HUDEP-2 (cell line): Measurements from ENCODE around the gene SDE2.
"Not testable (repeated sequence)": the region's sequence is repeated elsewhere in the genome, so short reads cannot be mapped to it uniquely, and the experiment has no call there.

Experiments
- DNase-seq, 76 experiments: peaks; one replicate each; lab custom pipeline; 2025; ENCODE audit not compliant: unreplicated experiment in 76 of 76; lab: John Stamatoyannopoulos, UW

The SDE2 gene

DNA sequence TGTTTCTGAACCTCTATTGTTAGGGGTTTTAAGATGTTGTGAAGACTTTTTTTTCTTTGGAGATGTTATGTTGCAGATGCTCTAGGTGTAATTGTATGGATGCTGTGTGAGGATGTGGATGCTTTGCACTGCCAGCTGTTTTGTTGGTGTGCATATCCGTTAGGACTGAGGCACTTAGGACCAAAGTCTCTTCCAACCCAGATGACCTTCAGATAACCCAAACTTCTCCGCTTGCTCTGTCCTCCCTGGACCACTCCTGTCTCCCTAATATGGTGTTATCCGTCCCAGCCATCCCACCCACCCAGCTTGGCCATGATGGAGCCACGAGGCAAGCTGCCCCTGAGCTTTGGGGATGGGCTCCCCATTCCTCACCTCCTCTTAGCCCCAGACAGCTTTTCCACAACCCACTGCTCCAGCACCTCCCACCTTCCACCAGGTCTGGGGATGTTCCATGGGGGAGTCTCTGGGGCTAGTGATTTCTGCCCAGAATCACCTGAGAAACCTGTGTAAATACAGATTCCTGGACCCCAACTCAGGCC, 53.0 kb downstream of the SDE2 start:
- no peak for DNase-seq

DNA sequence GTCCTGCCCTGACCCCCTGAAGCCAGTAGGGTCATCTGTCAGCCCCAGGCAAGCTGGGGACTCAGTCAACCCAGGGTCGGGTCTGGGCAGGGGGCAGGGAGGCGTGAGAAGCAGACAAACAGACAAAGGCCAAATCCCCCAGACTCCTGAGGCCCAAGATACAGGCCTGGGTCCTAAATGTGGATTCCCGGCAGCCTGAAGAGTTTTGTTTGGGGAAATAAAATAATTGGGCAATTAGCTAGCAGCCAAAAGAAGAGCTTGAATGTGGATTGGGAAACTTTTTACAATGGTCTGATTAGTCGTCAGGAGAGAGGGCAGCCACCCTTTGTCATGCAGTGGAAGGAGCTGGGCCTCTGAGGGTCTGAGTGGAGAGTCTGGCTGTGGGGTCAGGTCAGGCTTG, 53.6 kb downstream of the SDE2 start:
- DNase-seq, result no peak

DNA sequence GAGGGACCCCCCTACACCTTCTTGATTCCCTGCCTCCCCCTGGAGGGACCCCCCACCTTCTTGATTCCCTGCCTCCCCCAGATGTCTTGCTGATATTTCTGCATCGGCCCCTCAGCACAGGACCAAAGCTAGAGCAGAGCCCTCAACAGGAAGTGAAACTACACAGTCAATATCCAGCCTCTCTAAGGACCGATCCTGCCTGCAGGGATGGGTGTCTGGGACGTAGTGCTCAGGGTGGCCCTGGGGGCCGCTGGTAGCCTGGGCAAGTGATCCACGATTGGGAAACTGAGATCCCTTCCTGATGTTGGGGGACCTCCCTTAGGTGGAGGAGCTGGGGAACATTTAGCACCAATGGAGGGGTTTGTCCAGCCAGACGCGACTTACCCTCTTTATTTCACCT, 54.2 kb downstream of the SDE2 start:
- DNase-seq, result no peak

DNA sequence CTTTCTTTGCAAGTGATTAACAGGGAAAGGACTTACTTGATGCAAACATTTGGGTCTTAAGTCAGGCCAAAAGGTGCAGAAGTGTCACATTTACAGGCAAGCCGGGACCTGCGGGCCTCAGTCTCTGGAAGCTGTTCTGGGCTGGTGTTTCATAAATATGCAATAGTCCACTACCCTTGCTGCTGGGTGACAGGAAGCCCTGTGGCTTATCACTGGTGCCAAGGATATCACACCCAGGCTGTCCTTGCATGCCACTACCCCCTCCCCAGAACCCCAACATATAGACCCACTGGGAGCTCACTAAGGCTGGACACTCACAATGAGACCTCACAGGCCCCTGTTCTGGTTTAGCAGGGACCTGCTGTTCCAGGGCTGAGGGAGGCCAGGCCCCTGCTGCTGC, 54.8 kb downstream of the SDE2 start:
- no peak for DNase-seq

DNA sequence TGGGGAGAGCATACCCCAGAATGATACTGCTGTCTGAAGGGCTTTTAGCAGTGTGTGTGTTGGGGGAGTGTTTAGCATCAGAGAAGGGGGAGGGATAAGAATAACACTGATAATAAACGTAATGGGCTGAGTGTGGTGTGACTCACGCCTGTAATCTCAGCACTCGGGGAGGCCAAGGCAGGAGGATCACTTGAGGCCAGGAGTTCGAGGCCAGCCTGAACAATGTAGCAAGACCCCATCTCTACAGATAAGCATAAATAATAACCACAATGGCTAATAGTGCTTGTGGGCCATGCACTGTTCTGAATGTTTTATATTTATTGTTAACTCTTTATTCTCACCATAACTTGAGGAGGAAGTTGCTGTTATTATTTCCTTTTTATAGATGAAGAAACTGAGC, 55.6 kb downstream of the SDE2 start:
- DNase-seq, result no peak

DNA sequence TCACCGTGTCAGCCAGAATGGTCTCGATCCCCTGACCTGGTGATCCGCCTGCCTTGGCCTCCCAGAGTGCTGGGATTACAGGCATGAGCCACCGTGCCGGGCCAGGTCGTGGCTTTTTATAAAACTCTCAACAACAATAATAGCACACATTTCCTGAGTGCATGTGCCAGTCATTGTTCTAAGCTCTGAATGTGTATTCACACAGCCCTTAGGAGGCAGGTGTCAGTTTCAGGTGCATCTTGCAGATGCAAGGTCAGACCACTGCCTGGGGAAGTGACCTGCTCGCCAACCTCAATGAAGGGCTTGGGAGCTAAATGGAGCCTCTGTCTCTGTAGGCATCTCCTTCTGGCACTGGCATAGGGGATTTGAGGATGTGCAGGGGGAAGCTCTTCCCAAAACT, 56.6 kb downstream of the SDE2 start:
- no peak for DNase-seq

DNA sequence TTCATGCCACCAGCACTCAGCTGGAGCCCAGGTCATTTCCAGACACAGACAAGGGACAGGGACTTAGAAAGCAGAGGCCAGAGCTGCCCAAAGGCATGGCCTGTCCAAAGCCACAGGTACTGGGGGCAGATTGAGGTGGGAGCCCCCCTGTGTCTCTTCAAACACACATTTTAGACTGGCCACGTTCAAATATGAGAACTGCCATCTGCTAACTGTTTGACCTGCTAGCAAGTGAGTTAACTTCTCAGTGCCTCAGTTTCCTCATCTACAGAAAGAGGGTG, 57.3 kb downstream of the SDE2 start:
- no peak for DNase-seq

DNA sequence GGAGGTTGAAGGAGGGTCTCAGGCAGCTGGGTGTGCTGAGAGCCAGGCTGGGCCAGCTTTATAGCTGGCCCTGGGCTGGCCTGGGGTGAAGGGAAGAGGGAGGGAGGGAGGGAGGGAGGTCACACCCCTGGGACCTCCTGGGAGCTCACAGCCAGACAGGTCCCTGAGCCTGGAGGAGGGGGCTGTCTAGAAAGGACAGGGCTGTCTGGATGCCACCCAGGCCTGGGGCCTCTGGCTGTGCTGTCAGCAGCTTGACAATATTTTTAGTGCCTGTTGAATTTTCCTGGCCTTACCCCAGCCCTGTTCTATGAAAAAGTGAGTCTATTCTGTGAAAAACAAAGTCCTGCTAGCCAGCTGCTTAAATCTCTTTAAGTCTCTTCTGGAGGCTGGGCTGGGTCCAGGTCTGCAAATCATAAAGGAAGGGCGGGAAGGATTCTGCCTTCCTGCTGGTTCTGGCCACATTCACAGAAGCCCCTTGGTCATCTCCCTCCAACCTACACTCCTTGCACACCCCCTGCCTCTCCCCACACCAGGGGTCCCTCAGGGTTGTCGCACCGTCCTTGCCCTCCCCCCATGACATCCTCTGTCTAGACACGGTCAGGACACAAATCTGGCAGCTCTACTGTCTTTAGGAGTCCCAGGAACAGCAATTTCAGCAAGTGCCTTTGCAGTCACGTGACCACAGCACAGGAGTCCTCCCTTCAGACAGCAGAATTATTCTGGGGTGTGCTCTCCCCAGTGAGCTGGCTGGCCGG, 57.8 kb downstream of the SDE2 start, which contains the start of gene LEFTY2:
Gene LEFTY2 (minus strand): TSS at position 34 of the 755 bp plus-strand sequence. CDS start 80 bp downstream, outside the sequence.
- DNase-seq, result no peak

DNA sequence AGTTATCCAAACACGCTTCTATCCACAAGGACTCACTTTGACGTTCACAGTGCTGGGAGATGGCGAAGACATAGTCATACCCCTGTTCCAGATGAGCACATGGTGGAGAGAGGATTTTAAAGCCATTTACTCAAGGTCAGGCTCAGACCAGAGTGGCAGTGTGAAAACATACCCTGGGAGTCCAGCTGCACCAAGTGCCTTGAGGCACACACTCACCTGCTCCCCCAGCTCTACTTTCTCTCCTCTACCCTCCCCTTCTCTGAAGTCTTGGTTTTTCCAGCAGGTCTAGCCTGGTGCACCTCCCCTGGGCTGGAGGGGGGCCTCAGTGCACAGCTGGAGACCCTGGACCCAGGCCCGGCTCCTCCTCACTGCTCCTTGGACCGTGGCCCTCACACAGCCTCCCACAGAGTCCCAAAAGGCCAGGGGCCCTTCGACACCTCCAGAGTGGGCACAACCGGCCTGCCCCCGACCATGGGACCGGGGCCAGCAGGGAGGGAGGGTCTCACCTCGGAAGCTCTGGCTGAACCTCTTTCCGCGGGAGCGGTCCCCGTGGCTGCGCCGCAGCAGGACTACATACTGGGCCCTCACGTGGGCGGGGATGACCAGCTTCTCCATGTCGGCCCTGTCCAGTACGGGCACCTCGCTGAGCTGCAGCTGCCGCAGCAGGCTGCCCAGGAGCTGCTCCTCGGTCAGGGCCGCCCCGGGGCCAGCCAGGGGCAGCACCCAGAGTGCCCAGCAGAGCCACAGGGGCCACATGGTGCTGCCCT, 58.6 kb downstream of the SDE2 start:
- no peak for DNase-seq

DNA sequence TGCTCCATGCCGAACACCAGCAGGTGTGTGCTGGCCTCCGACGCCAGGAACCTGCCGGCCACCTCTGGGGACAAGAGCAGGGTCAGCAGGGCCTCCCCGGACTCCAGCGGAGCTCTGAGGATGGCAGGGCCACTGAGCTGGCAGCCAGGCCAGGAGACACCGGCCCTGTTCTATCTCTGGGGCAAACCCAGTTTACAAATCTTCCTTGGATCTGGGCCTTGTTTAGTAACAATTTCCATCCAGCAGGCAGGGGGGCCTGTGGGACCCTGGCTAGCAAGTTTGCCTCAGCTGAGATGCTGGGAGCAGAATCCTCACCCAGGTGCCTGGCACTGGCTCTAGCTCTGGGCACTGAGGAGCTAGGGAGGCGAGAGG, 59.2 kb downstream of the SDE2 start:
- not testable (repeated sequence) for DNase-seq

DNA sequence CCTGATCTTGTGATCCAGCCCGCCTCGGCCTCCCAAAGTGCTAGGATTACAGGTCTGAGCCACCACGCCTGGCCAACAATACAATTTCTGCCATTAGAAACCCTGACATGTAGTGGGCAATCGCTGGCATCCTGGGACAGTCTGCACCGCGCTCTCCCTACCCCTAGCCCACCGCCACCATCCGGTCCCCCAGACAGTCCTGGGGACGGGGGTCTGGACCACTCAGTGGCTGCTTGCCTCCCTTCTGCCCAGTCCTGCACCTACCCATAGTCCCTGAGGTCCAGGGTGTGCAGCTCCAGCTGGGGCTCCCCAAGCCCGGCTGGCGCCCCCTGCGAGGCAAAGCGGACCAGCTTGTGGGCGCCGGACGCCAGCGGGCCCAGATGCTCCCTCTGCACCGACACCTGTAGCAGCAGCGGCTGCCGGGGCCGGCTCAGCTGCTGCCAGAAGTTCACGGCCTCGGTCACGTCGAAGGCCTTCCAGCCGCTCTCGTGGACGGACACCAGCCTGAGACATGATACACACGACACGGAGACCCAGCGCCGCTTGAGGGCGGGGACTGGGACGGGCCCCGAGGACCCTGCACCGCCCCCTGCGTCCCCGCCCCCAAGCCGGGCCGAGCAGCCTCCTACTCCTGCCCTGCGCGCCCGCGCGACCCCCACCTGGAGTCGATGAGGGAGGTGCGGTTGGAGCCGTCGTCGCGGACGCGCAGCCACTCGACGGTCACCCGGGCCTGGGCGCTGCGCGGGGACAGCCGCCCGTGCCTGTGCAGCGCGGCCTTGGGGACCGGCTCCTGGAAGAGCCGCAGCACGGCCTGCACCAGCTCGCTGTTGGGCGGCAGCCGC, 59.8 kb downstream of the SDE2 start:
- not testable (repeated sequence) for DNase-seq

DNA sequence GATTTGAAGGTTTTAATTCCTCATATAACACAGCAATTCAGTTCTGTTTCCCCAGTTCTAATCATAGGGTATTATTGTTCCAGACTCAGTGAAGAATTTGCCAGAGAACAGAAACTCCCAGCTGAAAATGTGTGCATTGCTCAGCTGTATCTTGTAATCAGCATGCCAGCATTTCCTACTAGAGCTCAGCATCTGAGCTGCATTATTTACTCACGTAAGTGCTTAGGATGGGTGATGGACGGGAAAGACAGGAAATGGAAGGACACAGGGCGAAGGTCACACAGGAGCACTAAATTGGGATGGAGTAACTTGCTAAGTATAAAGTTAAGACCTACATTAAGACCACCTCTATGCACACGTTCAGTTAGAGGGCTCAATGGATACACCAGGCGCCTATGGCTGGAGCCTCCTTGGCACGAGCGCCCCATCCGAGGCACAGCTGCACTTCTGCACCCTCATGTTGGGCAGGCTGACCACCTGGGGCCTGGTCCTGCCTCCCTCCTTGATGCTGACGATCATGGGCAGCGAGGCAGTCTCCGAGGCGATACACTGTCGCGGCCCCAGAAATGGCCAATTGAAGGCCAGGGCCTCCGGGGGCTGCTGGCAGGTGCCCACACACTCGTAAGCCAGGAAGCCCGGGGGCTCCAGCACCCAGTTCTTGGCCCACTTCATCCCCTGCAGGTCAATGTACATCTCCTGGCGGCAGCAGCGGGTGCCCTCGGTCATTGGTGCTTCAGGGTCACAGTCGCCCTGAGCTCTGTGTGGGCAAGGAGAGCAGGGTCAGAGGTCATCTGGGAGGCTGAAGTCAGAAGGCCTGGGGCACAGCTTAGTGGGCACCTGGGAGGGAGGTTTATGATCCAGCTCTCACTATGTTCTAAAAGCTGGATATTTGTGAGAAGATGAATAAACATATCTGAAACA, 61.8 kb downstream of the SDE2 start:
- DNase-seq, result no peak

DNA sequence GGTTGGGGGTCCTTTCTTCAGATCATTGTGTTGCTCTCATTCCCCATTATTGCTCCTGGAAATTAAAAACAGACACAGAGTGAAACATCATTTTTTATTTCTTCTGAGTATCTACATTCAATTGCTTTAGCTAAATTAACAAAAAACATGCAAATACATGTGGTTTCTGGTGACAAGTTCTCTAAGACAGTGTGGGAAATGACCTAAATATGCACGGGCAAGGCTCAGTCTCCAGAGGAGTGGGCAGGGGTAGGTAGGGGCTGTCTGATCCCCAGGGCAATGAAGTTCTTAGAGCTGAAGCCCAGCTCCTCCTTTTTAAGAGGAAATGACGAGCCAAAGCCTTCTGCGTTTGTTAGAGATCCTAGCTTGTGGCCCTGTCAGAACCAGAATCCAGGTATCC, 62.6 kb downstream of the SDE2 start:
- DNase-seq, result no peak

DNA sequence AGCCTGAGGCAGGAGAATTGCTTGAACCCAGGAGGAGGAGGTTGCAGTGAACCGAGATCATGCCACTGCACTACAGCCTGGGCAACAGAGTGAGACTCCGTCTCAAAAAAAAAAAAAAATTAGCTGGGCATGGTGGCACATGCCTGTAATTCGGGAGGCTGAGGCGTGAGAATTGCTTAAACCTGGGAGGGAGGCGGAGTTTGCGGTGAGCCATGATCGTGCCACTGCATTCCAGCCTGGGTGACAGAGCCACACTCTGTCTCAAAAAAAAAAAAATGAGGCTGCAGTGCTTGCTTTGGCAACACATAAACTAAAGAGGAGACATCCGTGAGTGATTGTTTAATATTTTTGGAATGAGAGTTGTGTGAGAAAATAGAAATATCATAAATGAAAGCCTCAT, 63.1 kb downstream of the SDE2 start:
- not testable (repeated sequence) for DNase-seq

DNA sequence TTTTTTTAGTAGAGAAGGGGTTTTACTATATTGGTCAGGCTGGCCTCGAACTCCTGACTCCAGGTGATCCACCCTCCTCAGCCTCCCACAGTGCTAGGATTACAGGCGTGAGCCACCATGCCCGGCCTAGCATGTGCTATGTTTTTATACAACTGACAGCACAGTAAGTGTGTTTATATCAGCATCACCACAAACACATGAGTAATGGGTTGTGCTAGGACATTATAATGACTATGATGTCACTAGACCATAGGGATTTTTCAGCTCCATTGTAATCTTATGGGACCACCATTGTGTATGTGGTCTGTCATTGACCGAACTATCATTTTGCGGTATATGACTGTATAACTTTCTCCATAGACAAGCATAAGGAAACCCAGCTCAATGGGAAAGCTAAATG, 64.4 kb downstream of the SDE2 start:
- DNase-seq, result no peak

DNA sequence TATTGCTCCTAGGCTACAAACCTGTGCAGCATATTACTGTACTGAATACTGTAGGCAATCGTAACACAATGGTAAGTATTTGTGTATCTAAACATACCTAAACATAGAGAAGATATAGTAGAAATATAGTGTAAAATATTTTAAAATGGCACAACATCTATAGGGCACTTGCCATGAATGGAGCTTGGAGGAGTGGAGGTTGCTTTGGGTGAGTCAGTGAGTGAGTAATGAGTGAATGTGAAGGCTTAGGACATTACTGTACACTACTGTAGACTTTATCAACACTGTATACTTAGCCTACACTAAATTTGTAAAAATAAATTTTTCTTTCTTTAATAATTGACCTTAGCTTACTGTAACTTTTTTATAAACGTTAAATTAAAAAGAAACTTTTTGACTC, 66.1 kb downstream of the SDE2 start:
- DNase-seq, result peak in 1 of 76 experiments; percentile 3
